ENCODE results near the gene NECAB2.

Gene NECAB2

GRCh38 chr16:83954577-83955016, 13.4 kb upstream of the NECAB2 start:
- H3K36me3 Mint-ChIP-seq (ENCODE audit: low read depth) = no peaks in the 10 kb centered on the region
- no peak overlapping the region for H3K27ac Mint-ChIP-seq
- no peak overlapping the region for H3K4me3 Mint-ChIP-seq
- peaks cover 18% of the 10 kb centered on the region for H3K27me3 Mint-ChIP-seq
- peaks cover 15% of the 10 kb centered on the region for H3K4me1 Mint-ChIP-seq (ENCODE audit: low read depth)
- H3K9me3 Mint-ChIP-seq = no peaks in the 10 kb centered on the region

GRCh38 chr16:83955218-83956130, 12.6 kb upstream of the NECAB2 start:
- Mint-ChIP-seq H3K27me3 (peaks cover 18% of the 10 kb centered on the region), H3K4me3 (no peak overlapping the region), H3K4me1 (ENCODE audit: low read depth) (peaks cover 15% of the 10 kb centered on the region), H3K9me3 (no peaks in the 10 kb centered on the region), H3K36me3 (ENCODE audit: low read depth) (no peaks in the 10 kb centered on the region), H3K27ac (no peak overlapping the region)

GRCh38 chr16:83956336-83957289, 11.4 kb upstream of the NECAB2 start:
- Mint-ChIP-seq H3K27ac (no peak overlapping the region), H3K4me1 (ENCODE audit: low read depth) (peaks cover 15% of the 10 kb centered on the region), H3K27me3 (peaks cover 18% of the 10 kb centered on the region), H3K4me3 (no peak overlapping the region), H3K9me3 (no peaks in the 10 kb centered on the region), H3K36me3 (ENCODE audit: low read depth) (no peaks in the 10 kb centered on the region)

- H3K4me3 Mint-ChIP-seq = no peak overlapping the region
- H3K27me3 Mint-ChIP-seq = peaks cover 18% of the 10 kb centered on the region
- H3K9me3 Mint-ChIP-seq = no peaks in the 10 kb centered on the region
- H3K36me3 Mint-ChIP-seq (ENCODE audit: low read depth) = no peaks in the 10 kb centered on the region
- H3K27ac Mint-ChIP-seq = no peak overlapping the region
- peaks cover 12% of the 10 kb centered on the region for H3K4me1 Mint-ChIP-seq (ENCODE audit: low read depth)
Measured at GRCh38 chr16:83957296-83957855, 10.7 kb upstream of the NECAB2 start.

- H3K4me3 Mint-ChIP-seq = no peak overlapping the region
- H3K9me3 Mint-ChIP-seq = no peaks in the 10 kb centered on the region
- H3K27ac Mint-ChIP-seq = no peak overlapping the region
- H3K36me3 Mint-ChIP-seq (ENCODE audit: low read depth) = no peaks in the 10 kb centered on the region
- H3K4me1 Mint-ChIP-seq (ENCODE audit: low read depth) = peaks cover 4% of the 10 kb centered on the region
- peaks cover 18% of the 10 kb centered on the region for H3K27me3 Mint-ChIP-seq
Measured at GRCh38 chr16:83958137-83958845, 9.8 kb upstream of the NECAB2 start.

- Mint-ChIP-seq H3K9me3 (no peaks in the 10 kb centered on the region), H3K27ac (no peak overlapping the region), H3K27me3 (peaks cover 16% of the 10 kb centered on the region), H3K36me3 (ENCODE audit: low read depth) (no peaks in the 10 kb centered on the region), H3K4me1 (ENCODE audit: low read depth) (peaks cover 1% of the 10 kb centered on the region), H3K4me3 (no peak overlapping the region)
Measured at GRCh38 chr16:83958846-83959565, 9.0 kb upstream of the NECAB2 start.

GRCh38 chr16:83959656-83960434, 8.2 kb upstream of the NECAB2 start:
- no peak overlapping the region for H3K27ac Mint-ChIP-seq
- H3K4me3 Mint-ChIP-seq = no peak overlapping the region
- no peaks in the 10 kb centered on the region for H3K4me1 Mint-ChIP-seq (ENCODE audit: low read depth)
- H3K9me3 Mint-ChIP-seq = no peaks in the 10 kb centered on the region
- peaks cover 7% of the 10 kb centered on the region for H3K27me3 Mint-ChIP-seq
- H3K36me3 Mint-ChIP-seq (ENCODE audit: low read depth) = no peaks in the 10 kb centered on the region

- no peaks in the 10 kb centered on the region for H3K9me3 Mint-ChIP-seq
- no peaks in the 10 kb centered on the region for H3K4me1 Mint-ChIP-seq (ENCODE audit: low read depth)
- H3K27ac Mint-ChIP-seq = no peak overlapping the region
- no peaks in the 10 kb centered on the region for H3K27me3 Mint-ChIP-seq
- H3K4me3 Mint-ChIP-seq = no peak overlapping the region
- H3K36me3 Mint-ChIP-seq (ENCODE audit: low read depth) = no peaks in the 10 kb centered on the region
Measured at GRCh38 chr16:83960521-83961249, 7.4 kb upstream of the NECAB2 start.

GRCh38 chr16:83961591-83961990, 6.5 kb upstream of the NECAB2 start:
- Mint-ChIP-seq H3K4me3 (no peak overlapping the region), H3K9me3 (no peaks in the 10 kb centered on the region), H3K4me1 (ENCODE audit: low read depth) (no peaks in the 10 kb centered on the region), H3K36me3 (ENCODE audit: low read depth) (no peaks in the 10 kb centered on the region), H3K27me3 (no peaks in the 10 kb centered on the region), H3K27ac (no peak overlapping the region)

- peaks cover 4% of the 10 kb centered on the region for H3K4me1 Mint-ChIP-seq (ENCODE audit: low read depth)
- no peaks in the 10 kb centered on the region for H3K36me3 Mint-ChIP-seq (ENCODE audit: low read depth)
- H3K27me3 Mint-ChIP-seq = peaks cover 4% of the 10 kb centered on the region
- no peak overlapping the region for H3K4me3 Mint-ChIP-seq
- H3K9me3 Mint-ChIP-seq = no peaks in the 10 kb centered on the region
- H3K27ac Mint-ChIP-seq = no peak overlapping the region
Measured at GRCh38 chr16:83963277-83964119, 4.5 kb upstream of the NECAB2 start.

- Mint-ChIP-seq H3K27ac (no peak overlapping the region), H3K36me3 (ENCODE audit: low read depth) (no peaks in the 10 kb centered on the region), H3K4me1 (ENCODE audit: low read depth) (peaks cover 4% of the 10 kb centered on the region), H3K9me3 (no peaks in the 10 kb centered on the region), H3K27me3 (peaks cover 12% of the 10 kb centered on the region), H3K4me3 (no peak overlapping the region)
Measured at GRCh38 chr16:83964684-83965443, 3.2 kb upstream of the NECAB2 start.

All from stimulated activated naive CD8-positive, alpha-beta T cell treated with anti-CD3 and anti-CD28 coated beads, Interleukin-15, Interleukin-2, amounts not matched to agents 100 ng/mL and 50 ng/mL, for 24 hours (primary cell).